B cell (primary cell): ENCODE data around the gene PAQR7.

Source experiments
- CTCF ChIP-seq: fragments of 200-600 bp; IDR thresholded peaks from one replicate; pipeline ENCODE4 v1.8.0; 2022; ENCODE audit warnings: antibody characterized with exemption, mild to moderate bottlenecking
- EZH2 ChIP-seq: IDR thresholded peaks from 2 replicates; pipeline ENCODE4 v1.6.1; 2012; ENCODE audit warnings: borderline replicate concordance, low read depth, mild to moderate bottlenecking, moderate library complexity, low read length; ENCODE audit not compliant: insufficient read depth, poor library complexity, severe bottlenecking

- TF ChIP-seq CTCF (no peak), EZH2 (no peak)
Measured at GRCh38 chr1:25874635-25875153, 814 bp downstream of the PAQR7 start.
